Fibroblast of pulmonary artery (primary cell): ENCODE results near the gene ELF2.
A peak's percentile ranks its signal among the peaks of the same experiment; 100 is the strongest.

Source experiments
- DNase-seq: peaks from one replicate; pipeline ENCODE4 v3.0.0-alpha.2; 2010; ENCODE audit warnings: low read depth
- H3K4me3 ChIP-seq: replicated peaks from 2 replicates; pipeline ENCODE4 v1.5.1; 2011; ENCODE audit warnings: low read depth, mild to moderate bottlenecking, control low read depth, low read length, moderate library complexity
- TF ChIP-seq, protein P1 (sequence below): IDR thresholded peaks from 2 replicates; pipeline ENCODE4 v1.5.1; 2011; ENCODE audit warnings: mild to moderate bottlenecking, control low read depth, low read length, inconsistent platforms; ENCODE audit errors: missing control alignments

Gene ELF2

DNA sequence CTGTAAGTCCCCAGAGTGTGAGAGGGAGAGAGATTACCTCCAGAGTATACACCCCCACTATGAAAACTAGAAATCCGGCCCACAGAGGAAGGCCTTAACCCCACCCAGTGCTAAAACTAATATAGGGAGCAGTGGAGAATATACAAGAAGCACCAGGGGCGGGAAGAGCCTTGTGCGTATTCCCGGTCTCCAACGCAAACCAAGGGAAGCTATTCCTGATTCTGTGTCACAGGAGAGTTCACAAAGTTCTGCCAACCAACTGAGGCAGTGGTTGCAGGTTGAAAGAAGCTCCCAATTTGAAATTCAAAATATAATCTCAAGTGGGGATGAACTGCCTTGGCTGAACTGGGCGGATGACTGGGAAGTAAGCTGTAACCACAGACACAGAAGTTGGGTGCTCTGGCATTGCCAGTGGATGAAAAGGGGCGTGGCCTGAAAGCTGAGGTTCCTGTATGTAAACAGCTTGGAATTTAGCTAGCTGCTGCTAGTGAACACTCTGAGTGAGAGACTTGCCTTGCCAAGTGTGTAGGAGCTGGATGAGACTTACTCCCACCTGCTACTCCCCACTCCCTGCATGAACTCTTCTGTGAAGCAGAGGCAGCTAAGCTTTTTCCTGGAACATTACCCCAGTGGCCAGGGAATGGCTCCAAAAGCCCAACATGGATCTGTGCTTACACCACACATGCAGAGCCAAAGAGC, 32.7 kb downstream of the ELF2 start:
- TF ChIP-seq, protein P1, sequence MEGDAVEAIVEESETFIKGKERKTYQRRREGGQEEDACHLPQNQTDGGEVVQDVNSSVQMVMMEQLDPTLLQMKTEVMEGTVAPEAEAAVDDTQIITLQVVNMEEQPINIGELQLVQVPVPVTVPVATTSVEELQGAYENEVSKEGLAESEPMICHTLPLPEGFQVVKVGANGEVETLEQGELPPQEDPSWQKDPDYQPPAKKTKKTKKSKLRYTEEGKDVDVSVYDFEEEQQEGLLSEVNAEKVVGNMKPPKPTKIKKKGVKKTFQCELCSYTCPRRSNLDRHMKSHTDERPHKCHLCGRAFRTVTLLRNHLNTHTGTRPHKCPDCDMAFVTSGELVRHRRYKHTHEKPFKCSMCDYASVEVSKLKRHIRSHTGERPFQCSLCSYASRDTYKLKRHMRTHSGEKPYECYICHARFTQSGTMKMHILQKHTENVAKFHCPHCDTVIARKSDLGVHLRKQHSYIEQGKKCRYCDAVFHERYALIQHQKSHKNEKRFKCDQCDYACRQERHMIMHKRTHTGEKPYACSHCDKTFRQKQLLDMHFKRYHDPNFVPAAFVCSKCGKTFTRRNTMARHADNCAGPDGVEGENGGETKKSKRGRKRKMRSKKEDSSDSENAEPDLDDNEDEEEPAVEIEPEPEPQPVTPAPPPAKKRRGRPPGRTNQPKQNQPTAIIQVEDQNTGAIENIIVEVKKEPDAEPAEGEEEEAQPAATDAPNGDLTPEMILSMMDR = no peak
- H3K4me3 ChIP-seq = no peak overlapping the region
- DNase-seq = peak; percentile 80

DNA sequence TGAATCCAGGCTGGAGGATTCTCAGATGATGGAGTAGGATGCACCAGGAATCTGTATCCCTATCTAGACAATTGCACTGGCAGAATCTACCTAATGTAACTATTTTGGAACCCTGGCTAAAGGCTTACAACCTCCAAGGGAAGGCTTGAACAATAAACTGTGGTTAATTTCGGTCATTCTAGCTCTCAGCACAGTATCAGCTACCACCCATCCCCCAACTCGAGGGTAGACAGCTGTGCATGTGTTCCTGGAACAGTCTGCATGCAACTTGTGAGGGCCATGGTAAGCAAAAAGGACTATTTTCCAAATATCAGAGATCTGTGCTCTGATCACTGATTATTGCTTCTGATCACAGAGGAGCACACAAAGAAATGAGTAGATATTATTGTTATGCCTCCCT, 34.0 kb downstream of the ELF2 start:
- TF ChIP-seq, protein P1 = no peak
- DNase-seq = no peak
- no peak overlapping the region for H3K4me3 ChIP-seq

DNA sequence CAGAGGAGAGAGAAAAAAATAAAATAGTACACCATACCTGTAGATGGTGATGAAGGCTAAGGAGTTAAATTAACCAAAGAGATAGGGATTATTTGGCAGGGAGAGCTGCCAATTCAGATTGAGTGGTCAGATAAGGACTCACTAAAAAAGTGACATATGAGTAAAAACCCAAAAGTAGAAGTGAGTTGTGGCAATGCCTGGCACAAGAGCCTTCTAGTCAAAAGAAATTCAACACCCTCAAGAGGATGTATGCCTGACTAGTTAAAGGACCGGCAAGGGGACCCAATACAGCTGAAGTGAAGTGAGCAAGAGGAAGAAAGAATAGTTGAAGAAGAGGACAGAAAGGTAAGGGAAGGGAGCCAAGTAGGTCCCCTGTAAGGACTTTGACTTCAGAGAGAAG, 34.9 kb downstream of the ELF2 start:
- no peak for DNase-seq
- TF ChIP-seq, protein P1 = no peak
- no peak overlapping the region for H3K4me3 ChIP-seq

DNA sequence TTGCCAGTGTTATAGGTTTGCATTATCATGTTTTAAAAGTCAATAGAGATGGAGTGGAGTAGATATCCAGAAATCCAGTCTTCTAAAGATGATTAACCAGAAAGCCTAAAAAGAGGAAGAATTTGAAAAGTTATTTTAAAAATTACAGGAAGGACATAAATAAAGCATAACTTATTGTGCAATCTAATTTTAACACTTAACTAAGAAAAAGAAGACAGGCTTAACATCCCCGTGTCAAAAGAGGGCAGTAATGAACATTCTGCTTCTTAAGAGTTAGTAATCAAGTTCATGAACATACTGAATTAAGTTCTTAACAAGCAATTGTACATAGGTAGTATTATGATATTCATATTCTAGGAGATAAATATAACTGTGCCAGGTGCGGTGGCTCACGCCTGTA, 39.3 kb downstream of the ELF2 start:
- no peak for DNase-seq
- no peak overlapping the region for H3K4me3 ChIP-seq
- TF ChIP-seq, protein P1 = no peak

DNA sequence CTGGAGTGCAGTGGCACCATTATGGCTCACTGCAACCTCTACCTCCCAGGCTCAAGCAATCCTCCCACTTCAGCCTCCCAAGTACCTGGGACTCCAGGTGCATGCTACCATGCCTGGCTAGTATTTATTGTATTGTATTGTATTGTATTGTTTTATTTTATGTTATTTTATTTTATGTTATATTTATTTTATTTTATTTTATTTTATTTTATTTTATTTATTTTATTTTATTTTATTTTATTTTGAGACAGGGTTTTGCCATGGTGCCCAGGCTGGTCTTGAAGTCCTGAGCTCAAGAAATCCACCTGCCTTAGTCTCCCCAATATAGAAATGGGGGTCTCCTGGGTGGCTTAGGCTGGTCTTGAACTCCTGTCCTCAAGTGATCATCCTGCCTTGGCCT, 42.6 kb downstream of the ELF2 start:
- no peak overlapping the region for H3K4me3 ChIP-seq
- TF ChIP-seq, protein P1 = no peak
- no peak for DNase-seq

DNA sequence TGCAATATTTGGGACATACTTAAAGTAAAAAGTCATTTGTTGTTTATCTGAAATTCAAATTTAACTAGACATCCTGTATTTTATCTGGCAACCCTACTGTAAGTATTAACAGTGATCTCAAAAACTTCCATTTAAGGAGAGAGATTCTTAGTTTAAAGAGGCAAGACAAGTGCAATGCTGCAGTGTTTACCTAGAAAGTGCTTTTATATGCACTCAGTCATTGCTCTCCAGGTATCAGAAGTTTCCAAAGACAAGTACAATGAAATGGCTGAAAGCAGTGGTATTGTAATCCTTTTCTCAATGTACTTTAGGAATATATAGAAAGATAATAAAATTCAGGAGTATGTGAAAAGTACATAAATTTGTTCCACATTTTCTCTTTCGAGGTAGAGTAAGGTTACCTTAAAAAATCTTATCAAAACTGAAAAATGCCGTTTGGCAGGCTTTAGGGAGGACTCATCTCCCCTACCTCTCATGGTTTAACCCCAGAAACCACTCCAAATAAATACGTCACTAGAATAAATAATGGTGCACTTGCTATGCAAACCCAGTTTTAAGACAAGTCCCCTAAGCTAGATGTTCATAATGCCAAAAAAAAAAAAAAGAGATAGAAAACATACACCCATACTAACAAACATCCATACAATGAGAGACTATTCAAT, 45.7 kb downstream of the ELF2 start:
- DNase-seq = no peak
- TF ChIP-seq, protein P1 = no peak
- H3K4me3 ChIP-seq = no peak overlapping the region

DNA sequence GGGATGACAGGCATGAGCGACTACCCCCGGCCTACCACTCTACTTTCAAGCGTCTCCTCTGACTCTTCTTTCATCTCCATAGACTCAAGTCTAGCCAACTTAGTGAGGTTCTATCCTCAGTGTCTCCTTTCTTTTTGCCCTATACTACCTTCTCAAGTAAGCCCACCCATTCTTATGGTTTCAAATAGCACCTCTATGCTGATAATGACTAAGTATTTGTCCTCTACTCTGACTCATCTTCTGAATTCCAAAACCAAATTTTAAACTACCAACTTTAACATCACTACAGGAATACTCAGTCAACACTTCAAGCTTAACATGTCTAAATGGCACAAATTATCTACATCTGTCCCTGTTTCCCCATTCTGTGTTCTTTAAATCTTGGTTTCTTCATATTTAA, 47.8 kb downstream of the ELF2 start:
- DNase-seq = no peak
- TF ChIP-seq, protein P1 = no peak
- no peak overlapping the region for H3K4me3 ChIP-seq
